ENCODE measurements around the gene PFKL. TPM values are rescaled to one million over a fixed set of nuclear protein-coding genes. Genes with fewer than 3 reads are reported as not detected.
"Not testable (repeated sequence)": the region's sequence is repeated elsewhere in the genome, so short reads cannot be mapped to it uniquely, and the experiment has no call there.

PFKL gene
- total RNA-seq, 1 experiment from 2014 or later = 150 TPM

GRCh38 chr21:44302573-44303401 is 2.9 kb downstream of the PFKL start:
- intact Hi-C loops (cut with micrococcal nuclease); RAD21 ChIA-PET (ENCODE audit: low non-redundant PET in 1 of 2, low total read pairs in 2 of 2, uncharacterized antibody in 2 of 2, unreplicated experiment in 2 of 2); H3K36me3 ChIP-seq (ENCODE audit: control insufficient read depth in 1 of 2, insufficient read depth in 2 of 2, low read length in 2 of 2); H3K4me3 ChIP-seq (replicated peaks in 1 of 2; ENCODE audit: low read depth in 1 of 2, low read length in 2 of 2); H3K9me2 ChIP-seq (ENCODE audit: insufficient read depth); POLR2A ChIA-PET; H3K9me3 ChIP-seq (ENCODE audit: control insufficient read depth in 1 of 2, insufficient read depth in 1 of 2, low read depth in 1 of 2, low read length in 2 of 2); BruUV-seq (replicated peaks); H2AFZ ChIP-seq (ENCODE audit: low read depth, low read length, poor library complexity, severe bottlenecking); H4K20me1 ChIP-seq (ENCODE audit: insufficient read depth); H3K27me3 ChIP-seq (ENCODE audit: insufficient read depth, low read length); DNase-seq (ENCODE audit: low read depth, low spot score); H3K9ac ChIP-seq (ENCODE audit: low read length): not testable (repeated sequence)
- peak in 2 of 3 experiments; percentile 35 to 43; a peak in 2 of 6 replicates for TF ChIP-seq CTCF (IDR thresholded peaks at IDR 0.05 in 2 of 3, conservative IDR thresholded peaks at IDR 0.05 in 1 of 3; ENCODE audit: borderline replicate concordance in 1 of 3, insufficient read depth in 1 of 3, low read depth in 2 of 3, low read length in 2 of 3)
- ATAC-seq = peak; percentile 25
- Histone ChIP-seq H3K4me1 (ENCODE audit: control insufficient read depth in 1 of 2, insufficient read depth in 2 of 2, low read length in 2 of 2) (peaks cover 15 to 42% of the 10 kb centered on the region in 2 experiments), H3K79me2 (ENCODE audit: insufficient read depth, low read length) (peaks cover 57% of the 10 kb centered on the region), H3K4me2 (ENCODE audit: low read length) (peak overlapping the region; percentile 98), H3K27ac (ENCODE audit: low read depth, low read length) (peak overlapping the region; percentile 18)
- CTCF ChIA-PET = interaction anchor here (0.9 to 2.2 kb wide), 4 partner anchors 11 to 177 kb away, joined by 3 to 10 read pairs (median 5); no protein-coding TSS in a partner anchor

DNA sequence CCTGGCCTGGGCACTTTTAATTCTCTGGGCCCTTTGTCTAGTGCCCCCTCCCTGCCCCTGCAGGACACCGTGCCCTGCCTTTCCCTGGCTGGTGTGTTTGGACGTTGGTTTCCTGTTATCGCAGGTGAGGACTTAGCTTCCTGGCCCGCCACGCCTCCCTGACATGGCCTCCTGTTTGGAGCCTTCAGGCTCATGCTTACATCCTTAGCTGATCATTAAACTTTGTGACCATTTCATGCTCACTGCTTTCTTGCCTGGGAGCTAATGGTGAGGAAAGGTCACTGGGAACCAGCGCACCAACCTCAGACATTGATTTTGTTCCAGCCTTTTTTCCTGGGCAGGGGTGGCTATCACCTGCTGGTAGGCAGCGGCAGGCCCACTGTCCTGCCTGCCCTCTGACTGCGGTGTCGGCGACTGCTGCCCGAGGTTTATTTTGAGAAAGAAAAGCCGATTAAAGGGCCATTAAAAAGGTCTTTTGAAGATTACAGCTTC is 3.7 kb downstream of the PFKL start:
- ChIA-PET CTCF (interaction anchor here (0.9 to 2.2 kb wide), 4 partner anchors 12 to 176 kb away, joined by 3 to 10 read pairs (median 5); no protein-coding TSS in a partner anchor), POLR2A (no interaction called here), RAD21 (ENCODE audit: low non-redundant PET in 1 of 2, low total read pairs in 2 of 2, uncharacterized antibody in 2 of 2, unreplicated experiment in 2 of 2) (no interaction called here)
- Histone ChIP-seq H3K9me2 (ENCODE audit: insufficient read depth) (no peaks in the 10 kb centered on the region), H3K27ac (ENCODE audit: low read depth, low read length) (no peak overlapping the region), H4K20me1 (ENCODE audit: insufficient read depth) (no peaks in the 10 kb centered on the region), H3K9ac (ENCODE audit: low read length) (no peak overlapping the region), H3K9me3 (ENCODE audit: control insufficient read depth in 1 of 2, insufficient read depth in 1 of 2, low read depth in 1 of 2, low read length in 2 of 2) (no peaks in the 10 kb centered on the region), H3K4me1 (ENCODE audit: control insufficient read depth in 1 of 2, insufficient read depth in 2 of 2, low read length in 2 of 2) (peaks cover 10 to 35% of the 10 kb centered on the region in 2 experiments), H3K79me2 (ENCODE audit: insufficient read depth, low read length) (peaks cover 57% of the 10 kb centered on the region), H3K4me3 (replicated peaks in 1 of 2; ENCODE audit: low read depth in 1 of 2, low read length in 2 of 2) (no peak overlapping the region), H3K27me3 (ENCODE audit: insufficient read depth, low read length) (no peaks in the 10 kb centered on the region), H3K36me3 (ENCODE audit: control insufficient read depth in 1 of 2, insufficient read depth in 2 of 2, low read length in 2 of 2) (peaks cover 0 to 2% of the 10 kb centered on the region in 2 experiments; a peak in 1 of 4 replicates), H3K4me2 (ENCODE audit: low read length) (no peak overlapping the region), H2AFZ (ENCODE audit: low read depth, low read length, poor library complexity, severe bottlenecking) (no peak overlapping the region)
- no TSS peak for BruUV-seq (replicated peaks)
- ATAC-seq (no peak), DNase-seq (ENCODE audit: low read depth, low spot score) (no peak)
- intact Hi-C loops (cut with micrococcal nuclease) = no loop called here
- TF ChIP-seq EGR1 (IDR thresholded peaks at IDR 0.05; ENCODE audit: low read depth) (no peak), RAD21 (IDR thresholded peaks at IDR 0.05; ENCODE audit: low read depth) (no peak), ZNF274 (IDR thresholded peaks at IDR 0.05; ENCODE audit: low read depth, low read length) (no peak), CTCF (IDR thresholded peaks at IDR 0.05 in 2 of 3, conservative IDR thresholded peaks at IDR 0.05 in 1 of 3; ENCODE audit: borderline replicate concordance in 1 of 3, insufficient read depth in 1 of 3, low read depth in 2 of 3, low read length in 2 of 3) (no peak), ELF1 (IDR thresholded peaks at IDR 0.05; ENCODE audit: borderline replicate concordance, low read depth) (no peak), EZH2 (IDR thresholded peaks at IDR 0.05) (no peak), EZH2phosphoT487 (IDR thresholded peaks at IDR 0.05; ENCODE audit: borderline replicate concordance) (no peak), MAX (IDR thresholded peaks at IDR 0.05) (no peak), JUND (IDR thresholded peaks at IDR 0.05) (no peak)
- TF ChIP-seq, protein P1, sequence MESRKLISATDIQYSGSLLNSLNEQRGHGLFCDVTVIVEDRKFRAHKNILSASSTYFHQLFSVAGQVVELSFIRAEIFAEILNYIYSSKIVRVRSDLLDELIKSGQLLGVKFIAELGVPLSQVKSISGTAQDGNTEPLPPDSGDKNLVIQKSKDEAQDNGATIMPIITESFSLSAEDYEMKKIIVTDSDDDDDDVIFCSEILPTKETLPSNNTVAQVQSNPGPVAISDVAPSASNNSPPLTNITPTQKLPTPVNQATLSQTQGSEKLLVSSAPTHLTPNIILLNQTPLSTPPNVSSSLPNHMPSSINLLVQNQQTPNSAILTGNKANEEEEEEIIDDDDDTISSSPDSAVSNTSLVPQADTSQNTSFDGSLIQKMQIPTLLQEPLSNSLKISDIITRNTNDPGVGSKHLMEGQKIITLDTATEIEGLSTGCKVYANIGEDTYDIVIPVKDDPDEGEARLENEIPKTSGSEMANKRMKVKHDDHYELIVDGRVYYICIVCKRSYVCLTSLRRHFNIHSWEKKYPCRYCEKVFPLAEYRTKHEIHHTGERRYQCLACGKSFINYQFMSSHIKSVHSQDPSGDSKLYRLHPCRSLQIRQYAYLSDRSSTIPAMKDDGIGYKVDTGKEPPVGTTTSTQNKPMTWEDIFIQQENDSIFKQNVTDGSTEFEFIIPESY (IDR thresholded peaks at IDR 0.05; ENCODE audit: extremely low read depth, insufficient replicate concordance, low read length) = no peak

All from HCT116 (cell line).